SU-DHL-6 (cell line): ENCODE results near the gene NHLRC4.

Experiments
- H2AFZ ChIP-seq: fragments of 200-600 bp; sonication (generic); 2 replicates; pipeline ENCODE4 v1.6.1; 2014; ENCODE audit warnings: low read depth, mild to moderate bottlenecking, moderate library complexity, mixed read lengths, antibody characterized with exemption, low read length; ENCODE audit not compliant: severe bottlenecking
- H3F3A ChIP-seq: fragments of 200-600 bp; shearing (Covaris generic); 2 replicates; pipeline ENCODE4 v1.6.0; 2016; ENCODE audit warnings: antibody characterized with exemption, mild to moderate bottlenecking; ENCODE audit not compliant: insufficient read depth
- H3K27ac ChIP-seq: fragments of 200-600 bp; sonication (generic); 2 replicates; pipeline ENCODE4 v1.5.1; 2016; ENCODE audit warnings: low read depth, mild to moderate bottlenecking, low read length, moderate library complexity, mixed read lengths
- H3K27me3 ChIP-seq: fragments of 200-600 bp; sonication (generic), shearing (Covaris generic); 2 replicates; pipeline ENCODE4 v1.6.0; 2014; ENCODE audit warnings: mild to moderate bottlenecking, low read length
- H3K36me3 ChIP-seq: fragments of 200-600 bp; sonication (generic); 2 replicates; pipeline ENCODE4 v1.6.1; 2014; ENCODE audit warnings: mild to moderate bottlenecking, low read length, mixed read lengths
- H3K4me2 ChIP-seq: fragments of 300-600, 200-600 bp; shearing (Covaris generic), sonication (generic); 2 replicates; pipeline ENCODE4 v1.6.0; 2014; ENCODE audit warnings: low read length, low read depth, mild to moderate bottlenecking; ENCODE audit not compliant: poor library complexity, severe bottlenecking
- H3K4me3 ChIP-seq: fragments of 200-600 bp; sonication (generic); 2 replicates; pipeline ENCODE4 v1.5.1; 2014; ENCODE audit warnings: antibody characterized with exemption, low read length, mild to moderate bottlenecking, mixed read lengths; ENCODE audit not compliant: insufficient read depth, poor library complexity, severe bottlenecking
- H3K79me2 ChIP-seq: fragments of 200-600 bp; sonication (generic); 2 replicates; pipeline ENCODE4 v1.6.1; 2014; ENCODE audit warnings: mild to moderate bottlenecking, low read length, moderate library complexity; ENCODE audit not compliant: insufficient read depth
- H3K9ac ChIP-seq: fragments of 200-600 bp; sonication (generic); 2 replicates; pipeline ENCODE4 v1.7.0; 2014; ENCODE audit warnings: mild to moderate bottlenecking, low read length
- H3K9me2 ChIP-seq: fragments of 200-600 bp; sonication (generic); replicated peaks from 2 replicates; pipeline ENCODE4 v1.6.1; 2014; ENCODE audit warnings: low read length; ENCODE audit not compliant: insufficient read depth
- H3K9me3 ChIP-seq: fragments of 200-600 bp; sonication (generic); 2 replicates; pipeline ENCODE4 v1.6.1; 2014; ENCODE audit warnings: low read length, mixed read lengths; ENCODE audit not compliant: insufficient read depth
- H4K20me1 ChIP-seq: fragments of 200-600 bp; sonication (generic); 2 replicates; pipeline ENCODE4 v1.6.1; 2014; ENCODE audit warnings: low read depth, mild to moderate bottlenecking, antibody characterized with exemption, low read length, moderate library complexity, mixed read lengths
- EZH2phosphoT487 ChIP-seq: fragments of 200-600 bp; sonication (generic), shearing (Covaris generic); conservative IDR thresholded peaks from 2 replicates; pipeline ENCODE4 v1.6.1; 2018; ENCODE audit warnings: mild to moderate bottlenecking, antibody characterized with exemption, low read length, moderate library complexity, mixed read lengths
- TF ChIP-seq, protein P1 (sequence below): fragments of 200-600 bp; sonication (generic); IDR thresholded peaks from one replicate; pipeline ENCODE4 v1.5.1; 2017; ENCODE audit warnings: antibody characterized with exemption, mild to moderate bottlenecking, low read length, moderate library complexity; ENCODE audit not compliant: insufficient read depth, poor library complexity, severe bottlenecking

NHLRC4 gene

DNA sequence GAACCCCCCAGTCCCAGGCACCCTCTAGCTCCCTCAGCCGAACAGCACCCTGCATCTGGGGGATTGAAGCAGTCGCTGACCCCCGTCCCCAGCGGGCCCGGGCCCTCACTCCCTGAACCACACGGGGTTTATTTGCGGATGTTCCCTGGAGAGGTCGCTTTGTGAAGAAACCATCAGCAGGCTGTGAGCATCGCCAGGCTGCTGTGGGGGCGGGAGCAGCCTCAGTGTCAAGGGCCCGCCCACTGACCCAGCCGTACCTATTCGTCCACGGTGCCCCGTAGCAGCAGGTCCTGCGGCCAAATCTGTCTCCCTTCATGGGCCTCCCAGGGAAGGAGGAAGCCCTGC lies 16.6 kb downstream of the NHLRC4 start:
- H3K36me3 ChIP-seq, result no peaks in the 10 kb centered on the region
- H3K79me2 ChIP-seq, result no peaks in the 10 kb centered on the region
- no peak overlapping the region for H3K4me2 ChIP-seq
- no peaks in the 10 kb centered on the region for H4K20me1 ChIP-seq
- no peak overlapping the region for H3K4me3 ChIP-seq
- TF ChIP-seq, protein P1, sequence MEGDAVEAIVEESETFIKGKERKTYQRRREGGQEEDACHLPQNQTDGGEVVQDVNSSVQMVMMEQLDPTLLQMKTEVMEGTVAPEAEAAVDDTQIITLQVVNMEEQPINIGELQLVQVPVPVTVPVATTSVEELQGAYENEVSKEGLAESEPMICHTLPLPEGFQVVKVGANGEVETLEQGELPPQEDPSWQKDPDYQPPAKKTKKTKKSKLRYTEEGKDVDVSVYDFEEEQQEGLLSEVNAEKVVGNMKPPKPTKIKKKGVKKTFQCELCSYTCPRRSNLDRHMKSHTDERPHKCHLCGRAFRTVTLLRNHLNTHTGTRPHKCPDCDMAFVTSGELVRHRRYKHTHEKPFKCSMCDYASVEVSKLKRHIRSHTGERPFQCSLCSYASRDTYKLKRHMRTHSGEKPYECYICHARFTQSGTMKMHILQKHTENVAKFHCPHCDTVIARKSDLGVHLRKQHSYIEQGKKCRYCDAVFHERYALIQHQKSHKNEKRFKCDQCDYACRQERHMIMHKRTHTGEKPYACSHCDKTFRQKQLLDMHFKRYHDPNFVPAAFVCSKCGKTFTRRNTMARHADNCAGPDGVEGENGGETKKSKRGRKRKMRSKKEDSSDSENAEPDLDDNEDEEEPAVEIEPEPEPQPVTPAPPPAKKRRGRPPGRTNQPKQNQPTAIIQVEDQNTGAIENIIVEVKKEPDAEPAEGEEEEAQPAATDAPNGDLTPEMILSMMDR, result no peak
- TF ChIP-seq EZH2phosphoT487, result no peak
- no peak overlapping the region for H3K9ac ChIP-seq
- no peaks in the 10 kb centered on the region for H3K27me3 ChIP-seq
- no peaks in the 10 kb centered on the region for H3K9me2 ChIP-seq
- no peak overlapping the region for H3K27ac ChIP-seq
- no peak overlapping the region for H2AFZ ChIP-seq
- no peaks in the 10 kb centered on the region; the same call in 1 of the 2 replicates for H3F3A ChIP-seq
- H3K9me3 ChIP-seq, result no peaks in the 10 kb centered on the region

DNA sequence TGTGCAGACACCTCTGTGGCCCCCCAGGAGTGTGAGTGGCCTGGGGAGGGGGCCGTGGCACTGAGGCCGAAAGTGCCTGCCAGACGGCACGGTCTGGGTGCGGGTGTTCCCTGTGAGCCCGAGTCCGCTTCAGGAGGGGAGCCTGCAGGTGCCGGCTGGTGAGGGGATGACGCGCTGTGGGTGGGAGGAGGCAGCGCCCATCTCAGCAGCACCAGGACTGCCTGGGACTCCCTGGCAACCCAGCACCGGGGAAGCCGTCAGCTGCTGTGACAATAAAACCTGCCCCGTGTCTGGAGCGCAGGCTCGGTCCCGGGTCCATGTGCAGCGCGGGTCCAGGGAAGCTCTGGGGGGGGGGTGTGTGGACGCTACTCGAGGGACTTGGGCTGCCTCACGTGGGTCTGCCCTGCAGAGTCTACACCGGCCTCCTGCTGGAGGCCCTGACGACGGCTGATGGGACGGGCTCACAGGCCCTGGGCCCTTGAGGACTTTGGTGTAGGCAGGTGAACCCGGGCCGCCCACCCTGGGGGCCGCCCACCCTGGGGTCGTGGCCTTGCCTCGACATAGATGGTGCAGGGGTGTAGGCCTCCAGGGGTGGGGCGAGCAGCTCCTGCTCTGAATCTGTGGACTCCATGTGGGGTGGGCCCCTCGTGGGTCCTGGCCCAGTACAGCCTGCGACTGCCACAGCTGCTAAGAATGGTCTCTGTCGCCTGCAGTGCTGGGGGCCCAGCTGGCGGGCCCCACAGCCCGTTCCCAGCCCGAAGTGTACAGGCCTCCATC lies 17.2 kb downstream of the NHLRC4 start:
- no peak overlapping the region for H3K9ac ChIP-seq

DNA sequence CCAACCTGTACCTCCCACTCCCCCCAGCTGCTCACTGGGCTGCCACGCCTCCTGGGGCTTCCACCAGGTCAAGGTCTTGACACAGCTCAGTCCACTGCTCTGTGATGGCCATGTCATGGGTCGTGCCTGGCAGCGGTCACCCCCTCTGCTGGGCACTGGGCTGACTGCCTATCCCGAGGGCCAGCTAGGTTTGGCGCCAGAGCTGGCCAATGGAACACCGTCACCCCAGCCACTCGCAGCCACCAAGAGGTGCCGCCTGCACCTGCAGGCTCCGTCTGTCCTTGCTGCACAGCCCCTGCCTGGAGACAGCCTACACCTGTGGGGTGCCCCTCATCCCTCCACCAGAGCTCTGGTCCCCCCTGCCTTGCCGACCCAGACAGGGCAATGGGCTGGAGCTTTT lies 18.5 kb downstream of the NHLRC4 start:
- Histone ChIP-seq H3K36me3 (no peaks in the 10 kb centered on the region), H3K79me2 (no peaks in the 10 kb centered on the region), H3K27me3 (no peaks in the 10 kb centered on the region), H3K4me2 (no peak overlapping the region), H3K9me3 (no peaks in the 10 kb centered on the region), H3K27ac (no peak overlapping the region), H3K9ac (no peak overlapping the region), H3K9me2 (no peaks in the 10 kb centered on the region), H3K4me3 (no peak overlapping the region), H3F3A (no peaks in the 10 kb centered on the region; the same call in 1 of the 2 replicates), H2AFZ (no peak overlapping the region), H4K20me1 (no peaks in the 10 kb centered on the region)
- TF ChIP-seq EZH2phosphoT487, result no peak
- TF ChIP-seq, protein P1, result no peak

More for the DNA sequence above, 17.2 kb downstream of the NHLRC4 start:
- Histone ChIP-seq H3K36me3 (no peaks in the 10 kb centered on the region), H3K4me2 (no peak overlapping the region), H2AFZ (no peak overlapping the region), H3K4me3 (no peak overlapping the region), H3K9me2 (no peaks in the 10 kb centered on the region), H3F3A (no peaks in the 10 kb centered on the region; the same call in 1 of the 2 replicates), H3K79me2 (no peaks in the 10 kb centered on the region), H3K27ac (no peak overlapping the region), H4K20me1 (no peaks in the 10 kb centered on the region), H3K27me3 (no peaks in the 10 kb centered on the region), H3K9me3 (no peaks in the 10 kb centered on the region)
- TF ChIP-seq EZH2phosphoT487, result no peak
- TF ChIP-seq, protein P1, result no peak
